Renal cortical epithelial cell (primary cell): ENCODE results near the gene C14orf93. TPM values are rescaled to one million over a fixed set of nuclear protein-coding genes. Genes with fewer than 3 reads are reported as not detected.
A peak's percentile ranks its signal among the peaks of the same experiment; 100 is the strongest.
"Not testable (repeated sequence)": the region's sequence is repeated elsewhere in the genome, so short reads cannot be mapped to it uniquely, and the experiment has no call there.

Experiments used
- DNase-seq: peaks from one replicate; pipeline ENCODE4 v3.0.0-alpha.2; 2011; ENCODE audit warnings: low read depth
- total RNA-seq: library from RNA; depleted of rRNA; stranded (reverse); fragments of >200 nt; gene quantifications from 2 replicates; pipeline ENCODE4 v1.2.3, GENCODE V29; 2014

The C14orf93 gene
- total RNA-seq, 1 donor from 2014 or later = 16.2 TPM

- DNase-seq = peak; percentile 57
These were observed 35.2 kb downstream of the C14orf93 start for GRCh38 chr14:22974530-22975313.

GRCh38 chr14:22973217-22974032 lies 36.5 kb downstream of the C14orf93 start:
- peak; percentile 73 for DNase-seq

- DNase-seq = no peak
These were observed 37.5 kb downstream of the C14orf93 start for GRCh38 chr14:22972313-22972930.

DNA sequence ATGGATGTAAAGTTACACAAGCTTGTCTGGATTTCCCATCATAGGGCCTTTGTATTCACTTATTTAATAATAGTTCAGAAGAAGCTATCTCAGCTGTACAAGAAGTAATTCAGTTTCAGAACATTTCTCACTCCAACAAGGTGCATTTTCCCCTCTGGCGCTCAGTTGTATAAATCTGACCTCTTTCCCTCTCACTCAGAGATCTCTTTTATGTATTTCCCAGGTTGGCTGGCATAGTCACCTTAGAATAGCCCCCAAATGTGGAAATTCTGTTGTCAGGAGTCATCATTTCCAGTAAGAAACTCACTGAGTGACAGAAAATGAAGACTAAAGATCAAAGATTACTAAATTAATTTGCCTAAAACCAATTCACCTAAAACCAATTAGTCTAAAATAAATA lies 38.8 kb downstream of the C14orf93 start:
- no peak for DNase-seq

GRCh38 chr14:22966783-22967269 lies 43.1 kb downstream of the C14orf93 start:
- DNase-seq = no peak

DNA sequence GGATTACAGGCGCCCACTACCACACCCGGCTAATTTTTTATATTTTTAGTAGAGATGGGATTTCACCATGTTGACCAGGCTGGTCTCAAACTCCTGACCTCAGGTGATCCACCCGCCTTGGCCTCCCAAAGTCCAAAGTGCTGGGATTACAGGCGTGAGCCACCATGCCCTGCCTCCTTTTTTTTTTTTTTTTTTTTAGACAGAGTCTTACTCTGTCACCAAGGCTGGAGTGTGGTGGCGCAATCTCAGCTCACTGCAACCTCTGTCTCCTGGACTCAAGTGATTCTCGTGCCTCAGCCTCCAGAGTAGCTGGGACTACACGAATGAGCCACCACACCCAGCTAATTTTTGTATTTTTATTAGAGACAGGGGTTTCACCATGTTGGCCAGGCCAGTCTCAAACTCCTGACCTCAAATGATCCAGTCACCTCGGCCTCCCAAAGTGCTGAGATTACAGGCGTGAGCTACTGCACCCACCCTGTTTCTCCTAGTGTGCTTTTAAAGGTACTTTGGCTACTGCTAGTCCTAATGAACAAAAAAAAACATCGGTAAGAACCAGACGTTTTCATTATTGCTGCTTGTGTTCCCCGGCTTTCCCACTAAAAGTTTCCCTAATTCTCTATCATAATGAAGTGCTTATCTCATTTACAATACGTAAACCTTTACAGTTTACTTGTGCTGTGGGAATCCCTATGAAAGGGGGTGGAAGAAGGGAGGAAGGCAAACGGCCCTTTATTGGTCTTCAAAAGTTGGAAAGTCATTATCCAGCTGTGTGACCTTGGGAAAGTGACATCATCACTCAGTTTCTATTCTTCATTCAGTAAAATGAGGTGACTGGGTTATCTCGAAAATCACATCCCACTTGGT lies 43.8 kb downstream of the C14orf93 start:
- DNase-seq = not testable (repeated sequence)

- no peak for DNase-seq
These were observed 47.8 kb downstream of the C14orf93 start for GRCh38 chr14:22962061-22962676.

GRCh38 chr14:22955702-22956569 lies 54.0 kb downstream of the C14orf93 start:
- peak; percentile 36 for DNase-seq

GRCh38 chr14:22952418-22952817 lies 57.5 kb downstream of the C14orf93 start:
- no peak for DNase-seq

DNA sequence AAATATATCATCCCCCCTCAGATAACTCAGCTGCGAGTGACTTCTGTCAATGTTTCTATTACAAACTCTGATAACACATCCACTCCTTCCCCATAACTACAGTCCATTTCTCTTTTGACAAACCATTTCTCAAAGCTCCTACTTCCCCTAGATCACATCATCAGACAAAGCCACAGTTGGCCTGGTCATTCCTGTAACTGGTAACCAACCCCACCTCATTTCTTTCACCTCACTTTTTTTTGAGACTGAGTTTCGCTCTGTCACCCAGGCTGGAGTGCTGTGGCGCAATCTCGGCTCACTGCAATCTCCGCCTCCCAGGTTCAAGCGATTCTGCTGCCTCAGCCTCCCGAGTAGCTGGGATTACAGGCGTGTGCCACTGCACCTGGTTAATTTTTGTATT lies 58.1 kb downstream of the C14orf93 start:
- not testable (repeated sequence) for DNase-seq

- no peak for DNase-seq
These were observed 64.3 kb downstream of the C14orf93 start for GRCh38 chr14:22945642-22946041.

DNA sequence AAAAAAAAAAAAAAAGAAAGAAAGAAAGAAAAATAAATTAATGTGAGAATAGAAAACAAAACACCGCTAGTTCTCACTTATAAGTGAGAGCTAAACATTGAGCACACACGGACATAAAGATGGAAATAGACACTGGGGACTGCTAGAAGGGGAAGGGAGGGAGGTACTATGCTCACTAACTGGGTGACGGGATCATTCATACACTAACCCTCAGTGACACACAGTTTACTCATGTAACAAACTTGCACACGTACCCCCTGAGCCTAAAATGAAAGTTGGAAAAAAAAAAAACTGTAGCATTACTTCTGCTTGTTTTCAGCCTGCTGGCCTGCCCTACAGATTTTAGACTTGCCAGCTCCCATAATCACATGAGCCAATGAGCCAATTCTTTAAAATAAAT lies 70.3 kb downstream of the C14orf93 start:
- DNase-seq = no peak

Other genes with a start within 250 kb of the C14orf93 start
- 28.8 and 42.4 TPM in 2 replicates for gene OXA1L, start 243.5 kb downstream of the C14orf93 start, total RNA-seq
- gene SLC7A7, start 194.7 kb downstream of the C14orf93 start, total RNA-seq = 12.7 and 18.4 TPM in 2 replicates
- gene MRPL52, start 180.3 kb downstream of the C14orf93 start, total RNA-seq = 17.1 and 61.1 TPM in 2 replicates
- gene MMP14, start 173.6 kb downstream of the C14orf93 start, total RNA-seq = 180 and 295 TPM in 2 replicates
- gene LRP10, start 138.4 kb downstream of the C14orf93 start, total RNA-seq = 71.9 and 268 TPM in 2 replicates
- under 0.01 and 0.20 TPM in 2 replicates for gene REM2, start 126.9 kb downstream of the C14orf93 start, total RNA-seq
- gene RBM23, start 91.0 kb downstream of the C14orf93 start, total RNA-seq = 127 and 148 TPM in 2 replicates
- gene PRMT5, start 80.8 kb downstream of the C14orf93 start, total RNA-seq = 74.3 and 78.0 TPM in 2 replicates
- gene HAUS4, start 53.1 kb downstream of the C14orf93 start, total RNA-seq = 17.2 and 36.8 TPM in 2 replicates
- 161 and 189 TPM in 2 replicates for gene AJUBA, start 27.6 kb downstream of the C14orf93 start, total RNA-seq
- gene PSMB5, start 24.8 kb upstream of the C14orf93 start, total RNA-seq = 167 and 251 TPM in 2 replicates
- gene PSMB11, start 32.1 kb upstream of the C14orf93 start, total RNA-seq = not detected in 2 replicates
- 3.5 and 6.1 TPM in 2 replicates for gene CDH24, start 47.4 kb upstream of the C14orf93 start, total RNA-seq
- 34.0 and 103 TPM in 2 replicates for gene ACIN1, start 85.0 kb upstream of the C14orf93 start, total RNA-seq
- gene C14orf119, start 85.4 kb upstream of the C14orf93 start, total RNA-seq = 61.6 and 71.0 TPM in 2 replicates
- not detected in 2 replicates for gene CIROP, start 94.8 kb upstream of the C14orf93 start, total RNA-seq
- gene CEBPE, start 109.1 kb upstream of the C14orf93 start, total RNA-seq = not detected in 2 replicates
- gene SLC7A8, start 173.5 kb upstream of the C14orf93 start, total RNA-seq = under 0.01 and 1.1 TPM in 2 replicates
- gene RNF212B, start 227.8 kb upstream of the C14orf93 start, total RNA-seq = 0.35 TPM in 1 of 2 replicates, not detected in the other